ENCODE measurements around the gene C1orf74.

The C1orf74 gene

GRCh38 chr1:209784265-209785169, at the start of gene C1orf74:
Gene C1orf74, minus strand, starts transcription at chr1:209784559. Its CDS starts 925 bp downstream, at chr1:209783634.
- FAIRE-seq = peak; percentile 97

DNA sequence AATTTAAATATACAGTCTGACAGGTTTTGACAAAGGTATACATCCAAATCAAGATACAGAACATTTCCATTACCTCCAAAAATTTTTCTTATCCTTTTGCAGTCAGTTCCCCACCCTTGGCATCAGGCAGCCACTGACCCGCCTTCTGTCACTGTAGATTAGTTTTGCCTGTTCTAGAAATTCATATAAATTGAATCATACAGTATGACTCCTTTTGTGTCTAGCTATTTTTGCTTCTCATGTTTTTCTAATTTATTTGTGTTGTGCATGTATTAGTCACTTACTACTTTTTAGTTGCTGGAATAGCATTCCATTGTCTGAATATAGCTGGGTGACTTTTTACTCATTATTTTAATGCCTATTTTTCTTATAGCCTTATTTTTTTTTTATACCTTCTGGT, 47.3 kb upstream of the C1orf74 start:
- FAIRE-seq = no peak

- FAIRE-seq = no peak
These were observed 46.4 kb upstream of the C1orf74 start for GRCh38 chr1:209830722-209831121.

DNA sequence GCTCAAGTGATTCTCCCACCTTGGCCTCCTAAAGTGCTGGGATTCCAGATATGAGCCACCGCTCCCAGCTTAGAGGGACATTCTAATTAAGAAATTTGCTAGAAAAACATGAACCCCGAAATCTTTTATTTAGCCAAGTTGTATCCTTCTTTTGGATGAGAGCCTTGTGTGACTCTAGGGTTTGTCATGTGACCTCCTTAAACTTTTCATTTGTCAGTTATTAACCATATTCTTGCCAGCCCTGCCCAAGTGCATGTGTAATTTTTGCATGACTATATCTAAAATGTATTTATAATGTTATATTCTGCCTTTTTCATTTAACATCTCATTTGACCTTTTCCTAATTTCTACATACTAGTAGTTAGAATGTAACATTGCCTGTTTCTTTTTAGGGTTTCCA, 45.4 kb upstream of the C1orf74 start:
- FAIRE-seq = no peak

DNA sequence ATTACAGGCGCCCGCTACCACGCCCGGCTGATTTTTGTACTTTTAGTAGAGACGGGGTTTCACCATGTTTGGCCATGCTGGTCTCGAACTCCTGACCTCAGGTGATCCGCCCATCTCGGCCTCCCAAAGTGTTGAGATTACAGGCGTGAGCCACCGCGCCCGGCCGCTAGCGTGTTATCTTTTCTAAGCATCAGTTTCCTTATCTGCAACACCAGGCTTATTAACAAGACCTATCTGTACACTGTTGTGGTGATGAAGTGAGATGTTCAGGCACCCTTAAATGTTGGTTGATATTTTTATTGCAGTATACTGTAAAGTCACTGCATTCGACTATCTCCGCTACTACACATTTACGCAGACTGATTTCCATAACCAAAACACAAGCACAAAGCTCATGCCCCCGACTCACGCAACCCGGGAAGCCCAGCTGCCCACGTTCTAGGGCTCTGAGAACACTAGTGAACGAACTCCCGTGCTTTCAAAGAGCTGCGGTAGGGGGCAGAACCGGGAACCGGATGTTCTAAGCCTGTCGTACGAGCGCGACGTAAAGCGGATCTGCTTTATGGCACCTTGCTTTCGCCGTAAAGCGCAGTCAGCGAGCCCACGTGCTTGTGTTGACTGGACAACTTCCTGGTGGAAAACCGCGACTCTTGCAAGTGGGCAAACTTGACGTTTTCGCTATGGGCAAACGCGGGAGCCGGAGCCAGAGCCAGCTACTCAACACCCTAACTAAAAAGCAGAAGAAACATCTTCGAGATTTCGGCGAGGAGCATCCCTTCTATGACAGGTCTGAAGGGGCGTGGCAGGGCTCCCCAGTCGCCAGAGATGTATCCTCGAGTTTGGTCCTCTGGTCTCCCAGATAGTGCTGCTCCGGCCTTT, 43.3 kb upstream of the C1orf74 start, which contains the start of gene UTP25:
TSS of gene UTP25 (plus strand) at position 589 of the 879 bp plus-strand sequence. CDS start at position 681, 92 bp downstream.
- peak; percentile 95 for FAIRE-seq

DNA sequence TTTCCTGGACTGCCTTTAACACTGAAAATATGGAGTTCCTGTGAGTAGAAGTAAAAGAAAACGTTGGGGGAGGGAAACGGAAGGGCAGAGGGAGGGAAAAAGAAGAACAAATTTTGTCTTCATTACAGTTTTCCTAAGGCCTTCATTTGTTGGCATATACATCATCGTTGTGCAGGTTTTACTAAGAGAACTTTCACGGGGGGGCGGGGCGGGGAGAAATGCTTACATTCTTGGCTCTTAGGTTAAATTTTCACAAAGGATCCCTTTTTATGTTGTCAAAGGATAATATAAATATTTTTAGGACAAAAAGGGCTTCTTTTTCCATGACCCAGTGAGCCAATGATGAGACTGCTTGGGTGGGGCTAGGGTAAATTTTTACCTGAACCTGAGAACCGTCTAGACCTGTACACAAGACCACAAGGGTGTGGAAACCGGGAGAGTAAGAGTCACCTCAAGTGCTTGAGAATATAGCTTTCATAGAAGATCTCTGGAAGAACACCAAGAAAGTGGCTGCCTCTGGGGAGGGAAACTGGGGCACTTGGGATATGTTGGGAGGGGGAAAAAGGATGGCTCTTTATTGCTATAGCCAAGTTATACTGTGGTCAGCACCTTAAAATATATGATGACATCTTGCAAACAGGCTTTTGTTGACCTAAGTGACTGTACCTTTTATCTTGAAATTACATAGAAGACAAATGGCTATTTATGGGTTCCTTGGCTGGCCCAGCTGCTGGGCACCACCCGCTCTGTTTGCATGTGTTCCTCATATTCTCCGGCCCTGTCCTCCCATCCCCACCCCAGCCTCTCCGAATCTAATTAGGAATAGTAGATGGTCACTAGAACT, 41.5 kb upstream of the C1orf74 start:
- no peak for FAIRE-seq

- peak; percentile 87 for FAIRE-seq
These were observed 39.0 kb upstream of the C1orf74 start for GRCh38 chr1:209823143-209824041.

DNA sequence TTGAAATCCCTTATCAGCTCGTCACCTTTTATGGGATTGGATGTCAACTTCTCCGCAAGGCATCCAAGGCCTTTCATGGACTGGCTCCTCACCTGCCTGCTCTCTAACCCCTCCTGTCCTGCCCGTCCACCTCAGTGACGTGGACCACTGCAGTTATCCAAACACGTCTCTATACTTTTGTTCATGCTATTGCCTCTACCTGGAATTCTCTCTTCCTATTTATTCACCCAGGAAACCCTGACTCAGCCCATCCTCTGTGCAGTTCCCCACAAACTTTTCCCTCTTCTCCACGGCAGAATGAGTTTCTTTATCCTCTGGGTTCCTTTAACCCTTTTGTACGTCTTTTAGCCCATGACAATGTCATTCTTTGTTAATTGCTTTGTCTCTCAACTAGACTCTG, 38.3 kb upstream of the C1orf74 start:
- no peak for FAIRE-seq

DNA sequence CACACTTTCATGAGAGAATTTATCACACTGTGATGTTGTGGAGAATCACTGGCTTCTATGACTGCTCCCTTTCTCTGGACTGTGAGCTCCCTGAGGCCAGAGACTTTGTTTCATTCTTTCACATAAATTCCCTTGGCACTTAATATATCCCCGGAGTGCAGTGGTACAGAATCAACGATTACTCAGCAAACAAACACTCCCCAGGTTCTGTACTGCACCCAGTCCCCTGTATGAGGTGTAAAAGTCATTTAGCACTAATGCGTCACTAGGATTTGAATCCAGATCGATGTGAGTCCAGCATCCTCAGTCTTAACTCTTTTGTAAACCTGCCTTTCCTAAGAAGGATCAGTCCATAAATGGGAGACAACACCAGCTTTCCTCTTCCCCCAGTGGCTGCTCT, 36.6 kb upstream of the C1orf74 start:
- FAIRE-seq = no peak

- FAIRE-seq = no peak
These were observed 34.7 kb upstream of the C1orf74 start for GRCh38 chr1:209819058-209819457.

DNA sequence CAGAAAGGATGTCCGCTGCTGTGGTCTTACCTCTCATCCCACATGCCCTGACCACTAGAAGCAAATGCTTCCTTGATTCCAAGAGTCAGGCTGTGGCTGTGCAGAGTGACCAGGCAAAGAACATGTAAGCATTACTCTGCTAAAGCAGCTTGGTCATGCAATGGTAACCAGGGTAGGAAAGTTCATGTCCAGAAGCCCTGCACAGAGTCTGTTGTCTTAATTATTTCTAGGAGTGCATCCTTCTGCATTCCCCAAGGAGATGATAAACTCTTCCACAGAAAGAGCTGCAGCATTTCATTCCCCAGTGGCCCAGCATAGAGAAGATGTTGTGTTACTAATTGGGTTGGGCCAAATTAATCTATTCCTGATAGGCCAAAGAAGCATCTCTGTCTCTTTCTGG, 33.3 kb upstream of the C1orf74 start:
- FAIRE-seq = no peak

GRCh38 chr1:209816923-209817322, 32.6 kb upstream of the C1orf74 start:
- no peak for FAIRE-seq

GRCh38 chr1:209815931-209816341, 31.6 kb upstream of the C1orf74 start:
- FAIRE-seq = no peak

DNA sequence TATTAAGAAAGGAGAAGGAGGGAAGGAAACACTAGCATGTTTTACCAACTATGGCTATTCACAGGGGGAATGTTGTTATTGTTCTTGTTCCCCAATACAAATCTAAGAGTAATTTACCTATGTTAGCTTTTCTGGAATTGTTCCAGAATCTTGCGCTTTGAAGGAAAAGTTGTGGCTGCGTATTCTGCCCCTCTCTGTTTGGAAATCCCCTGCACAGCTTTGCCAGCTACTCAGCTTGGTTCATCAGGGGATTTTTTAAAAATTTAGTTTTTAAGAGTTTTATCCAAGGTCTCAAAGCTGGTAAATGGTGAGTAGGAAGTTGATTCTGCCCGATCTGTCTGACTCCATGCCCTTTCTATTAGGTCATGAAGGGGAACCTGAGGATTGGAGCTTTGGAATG, 31.1 kb upstream of the C1orf74 start:
- no peak for FAIRE-seq

DNA sequence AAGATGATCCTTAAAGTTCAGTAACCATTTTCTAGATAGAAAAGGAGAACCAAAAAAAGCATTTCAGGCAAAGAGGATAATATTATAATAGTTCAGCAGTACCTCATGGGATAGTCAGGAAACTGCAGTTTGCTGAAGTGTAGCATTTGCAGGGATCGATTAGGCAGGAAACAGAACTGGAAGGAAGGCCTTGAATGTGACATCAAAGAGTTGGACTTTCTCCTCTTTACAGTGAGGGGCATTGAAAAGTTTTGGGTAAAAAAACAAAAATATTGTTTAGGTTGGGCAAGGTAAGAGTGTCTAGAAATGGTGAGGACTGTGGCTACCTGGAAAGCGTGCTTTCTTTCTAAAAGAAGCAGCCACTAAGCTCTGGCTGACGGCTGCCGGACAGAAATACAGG, 29.5 kb upstream of the C1orf74 start:
- FAIRE-seq = no peak

- no peak for FAIRE-seq
These were observed 26.4 kb upstream of the C1orf74 start for GRCh38 chr1:209810783-209811182.

- no peak for FAIRE-seq
These were observed 25.3 kb upstream of the C1orf74 start for GRCh38 chr1:209809611-209810010.

DNA sequence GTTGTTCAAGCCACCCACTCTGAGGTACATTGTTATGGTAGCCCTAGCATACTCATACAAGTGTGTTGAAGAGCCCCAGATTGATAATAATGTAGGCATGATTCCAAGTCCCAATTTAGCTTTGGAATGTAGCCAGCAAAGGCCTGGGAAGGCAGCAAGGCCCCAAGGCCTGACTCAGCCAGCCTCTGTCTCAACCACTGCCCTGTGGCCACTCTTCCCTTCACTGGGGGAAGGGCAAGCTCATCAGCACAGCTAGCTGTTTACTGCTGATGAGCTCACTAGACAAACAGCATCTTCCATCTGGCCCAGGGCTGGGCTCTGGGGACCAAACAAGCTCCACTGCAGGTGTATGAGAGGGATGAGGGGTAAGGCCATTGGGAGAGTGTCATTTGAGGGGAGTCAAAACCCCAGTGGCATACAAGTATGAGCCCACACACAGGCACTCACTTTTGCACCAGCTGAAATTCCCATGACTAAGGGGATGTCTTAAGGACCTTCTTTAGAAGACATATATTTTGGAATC, 23.8 kb upstream of the C1orf74 start:
- FAIRE-seq = no peak

DNA sequence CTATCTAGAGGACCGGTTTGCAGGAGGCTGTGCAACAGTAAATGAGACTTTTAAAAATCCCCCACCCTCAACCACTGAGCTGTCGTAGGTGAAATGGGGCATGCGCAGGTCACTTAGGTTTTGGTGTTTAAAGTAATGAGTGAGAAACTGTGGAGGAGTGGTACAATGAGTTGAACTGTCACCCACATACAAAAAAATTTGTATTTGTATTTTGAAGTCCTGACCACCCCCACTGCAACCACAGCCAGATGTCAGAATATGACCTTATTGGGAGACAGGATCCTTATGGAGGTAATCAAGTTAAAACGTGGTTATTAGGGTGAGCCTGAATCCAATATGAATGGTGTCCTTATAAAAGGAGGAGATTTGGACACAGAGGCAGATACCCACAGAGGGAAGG, 23.1 kb upstream of the C1orf74 start:
- no peak for FAIRE-seq

GRCh38 chr1:209805875-209806760, 21.8 kb upstream of the C1orf74 start, which contains the start of gene IRF6:
Gene IRF6, minus strand, starts transcription at chr1:209806142. Its CDS starts 4,729 bp downstream, at chr1:209801413.
- no peak for FAIRE-seq

Measured in TTC549 (cell line).